Activated T-cell treated with anti-CD3 and anti-CD28 coated beads, Interleukin-2, amount 50 U/mL, for 1 hour (primary cell): ENCODE data around the gene CYP19A1.
"Not testable (repeated sequence)": the region's sequence is repeated elsewhere in the genome, so short reads cannot be mapped to it uniquely, and the experiment has no call there.

Source experiments
- DNase-seq: peaks from one replicate; pipeline ENCODE4 v3.0.0-alpha.2; 2020

Gene CYP19A1

DNA sequence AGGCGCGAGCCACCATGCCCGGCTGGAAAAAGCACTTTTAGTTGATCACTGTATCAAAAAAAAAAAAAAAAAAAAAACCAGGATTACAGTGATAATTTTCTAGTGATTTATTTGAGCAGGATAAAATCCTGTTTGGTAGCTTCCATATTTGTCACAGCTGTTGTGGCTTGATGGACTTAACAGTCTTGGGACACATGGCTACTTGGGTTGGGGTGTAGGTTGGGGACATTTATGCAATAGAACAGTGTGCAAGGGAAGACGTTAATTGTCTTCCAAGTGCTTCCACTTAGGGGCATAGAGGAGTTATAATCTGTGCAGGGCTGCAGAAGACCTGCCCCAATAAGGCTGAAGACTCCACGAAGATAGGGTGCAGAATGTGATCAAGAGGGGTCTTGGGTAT, 136.8 kb downstream of the CYP19A1 start:
- DNase-seq = no peak

DNA sequence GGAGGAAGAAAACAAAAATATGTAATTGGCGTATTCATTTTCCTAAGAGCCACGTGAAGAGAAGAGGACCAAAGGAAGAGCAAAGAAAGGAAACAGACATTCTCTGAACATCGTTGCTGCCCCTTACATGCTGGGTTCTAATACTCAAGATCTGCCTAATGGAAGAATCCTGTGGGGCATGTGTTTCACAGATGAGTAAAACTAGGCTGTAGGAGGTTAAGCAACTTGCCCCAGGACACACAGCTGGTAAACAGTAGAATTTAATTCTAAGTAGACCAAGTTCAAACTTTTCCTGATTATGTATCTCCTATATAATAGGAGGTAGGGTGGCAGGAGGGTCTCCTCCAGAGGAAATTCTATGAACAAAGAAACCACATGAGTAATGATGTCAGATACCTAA, 137.6 kb downstream of the CYP19A1 start:
- no peak for DNase-seq

DNA sequence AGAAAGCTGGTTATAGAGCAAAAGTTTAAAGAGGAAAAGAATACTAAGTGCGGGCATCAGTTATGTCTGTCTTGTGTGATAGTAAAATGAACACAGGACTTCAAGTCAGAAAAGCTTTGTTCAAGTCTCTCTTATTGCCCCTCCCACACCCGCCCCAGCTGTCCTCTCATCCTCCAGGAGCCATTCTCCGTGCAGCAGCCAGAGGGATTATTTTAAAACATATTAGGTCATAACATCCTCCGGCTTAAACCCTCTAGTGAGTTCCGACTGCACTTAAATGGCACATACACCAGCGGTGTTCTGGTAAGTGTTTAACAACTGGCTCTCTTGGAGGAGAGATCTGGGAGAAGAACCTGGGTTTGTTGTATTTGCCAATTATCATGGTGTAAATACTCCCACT, 138.9 kb downstream of the CYP19A1 start:
- no peak for DNase-seq

GRCh38 chr15:51198701-51199232, 139.6 kb downstream of the CYP19A1 start:
- no peak for DNase-seq

GRCh38 chr15:51195459-51195858, 142.9 kb downstream of the CYP19A1 start:
- no peak for DNase-seq

GRCh38 chr15:51193979-51194378, 144.4 kb downstream of the CYP19A1 start:
- no peak for DNase-seq

GRCh38 chr15:51193526-51193925, 144.9 kb downstream of the CYP19A1 start:
- DNase-seq = no peak

GRCh38 chr15:51192521-51193280, 145.7 kb downstream of the CYP19A1 start:
- peak; percentile 67 for DNase-seq

GRCh38 chr15:51191766-51192165, 146.6 kb downstream of the CYP19A1 start:
- no peak for DNase-seq

GRCh38 chr15:51191072-51191670, 147.2 kb downstream of the CYP19A1 start:
- DNase-seq = no peak

- no peak for DNase-seq
Measured at GRCh38 chr15:51190424-51191068, 147.8 kb downstream of the CYP19A1 start.

- DNase-seq = no peak
Measured at GRCh38 chr15:51189669-51190385, 148.6 kb downstream of the CYP19A1 start.

DNA sequence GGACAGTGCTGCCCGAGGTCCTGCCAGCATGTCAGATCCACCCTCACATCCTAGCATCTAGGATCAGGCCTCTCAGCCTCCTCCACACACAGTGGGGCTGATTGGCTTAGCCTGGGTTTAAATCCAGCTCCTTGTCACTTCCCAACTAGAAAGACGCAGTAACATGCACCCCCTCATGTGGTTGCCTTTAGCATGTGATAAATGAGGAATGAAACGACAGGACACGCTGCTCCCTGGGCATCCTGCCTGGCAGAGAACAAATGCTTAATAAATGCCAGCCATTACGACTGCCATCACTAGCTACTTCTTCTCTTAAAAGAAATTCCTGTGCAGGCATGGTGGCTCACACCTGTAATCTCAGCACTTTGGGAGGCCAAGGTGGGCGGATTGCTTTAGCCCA, 149.6 kb downstream of the CYP19A1 start:
- DNase-seq = not testable (repeated sequence)

DNA sequence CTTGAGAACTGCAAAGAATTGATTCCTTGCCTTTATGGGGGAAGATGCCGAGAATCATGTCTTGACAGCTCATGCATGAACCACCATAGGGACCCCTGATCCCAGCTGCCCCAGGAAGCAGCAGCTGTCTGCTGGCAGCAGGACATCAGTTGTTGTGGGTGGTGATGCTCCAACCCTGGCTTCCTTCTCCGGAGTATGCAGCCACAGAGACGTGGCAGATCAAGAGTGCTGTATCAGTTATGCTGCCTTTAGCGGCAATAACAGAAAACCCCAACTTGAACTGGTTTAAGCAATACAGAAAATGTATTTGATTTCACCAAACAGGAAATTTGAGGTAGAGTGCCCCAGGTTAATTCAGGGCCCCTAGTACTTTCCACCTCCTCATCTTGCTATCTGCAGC, 151.5 kb downstream of the CYP19A1 start:
- no peak for DNase-seq

DNA sequence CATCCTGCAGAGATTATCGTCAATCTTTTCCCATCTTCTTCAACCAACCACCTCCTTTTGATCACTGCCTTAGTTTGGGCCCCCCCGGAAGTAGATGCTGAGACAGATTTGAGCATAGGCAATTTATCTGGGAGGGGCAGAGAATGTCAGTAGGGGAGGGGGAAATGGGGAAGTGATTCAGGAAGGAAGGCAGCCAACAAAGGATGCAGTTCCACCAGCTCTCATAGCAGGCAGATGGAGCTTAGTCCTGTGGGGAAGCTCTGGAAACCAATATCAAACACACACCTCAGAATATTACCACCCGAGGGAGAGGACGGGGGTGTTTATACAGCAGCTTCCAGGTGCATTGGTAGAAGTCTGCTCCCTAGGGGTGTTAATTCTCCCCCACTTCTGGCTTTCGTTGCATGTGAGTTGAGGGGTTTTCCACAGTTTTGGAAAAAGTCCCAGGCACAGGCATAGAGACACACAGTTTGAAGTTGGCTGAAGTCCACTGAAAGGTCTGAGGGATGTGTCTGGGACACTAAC, 152.2 kb downstream of the CYP19A1 start:
- no peak for DNase-seq

DNA sequence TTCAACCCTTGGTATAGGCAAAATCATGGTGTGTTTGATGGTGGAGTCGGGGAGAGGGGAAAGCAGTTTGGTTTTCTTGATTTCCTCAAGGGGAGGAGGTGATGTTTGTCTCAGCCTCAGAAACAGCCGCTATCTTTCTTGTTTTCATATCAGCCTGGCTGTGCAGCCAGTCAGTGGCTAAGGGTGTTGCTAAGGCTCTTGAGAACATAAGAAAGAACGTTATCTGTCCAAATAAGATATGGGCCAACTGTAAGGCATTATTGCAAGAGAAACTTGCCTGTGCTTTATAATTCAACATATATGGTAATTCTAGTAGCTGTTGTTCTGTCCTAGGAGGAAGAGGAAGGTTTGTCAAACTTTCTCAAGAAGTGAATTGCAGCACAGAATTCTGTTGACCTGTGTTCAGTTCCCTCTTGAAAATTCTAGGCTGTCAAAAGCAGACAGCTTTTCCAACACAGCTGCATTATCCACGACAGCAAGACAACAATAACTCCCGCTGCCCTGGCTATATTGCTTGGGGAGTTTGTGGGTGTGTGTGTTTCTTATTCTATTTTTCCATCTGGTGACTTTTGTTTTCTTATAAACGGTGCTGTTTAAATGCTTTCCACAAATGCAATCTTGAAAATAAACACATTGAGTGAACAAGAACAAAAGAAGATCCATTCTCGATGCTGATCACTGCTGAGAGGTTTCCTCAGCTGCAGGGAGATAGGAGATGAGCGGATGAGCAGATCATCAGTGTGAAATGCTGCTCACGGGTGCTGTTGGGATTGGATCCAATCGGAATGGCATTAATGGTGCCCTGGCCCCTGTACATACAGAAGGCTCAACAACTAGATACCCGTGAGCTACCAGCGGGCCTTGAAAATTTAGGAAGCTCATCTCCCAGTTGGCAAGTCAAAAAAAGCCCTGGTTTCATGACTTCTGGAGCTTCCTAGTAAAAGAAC, 152.9 kb downstream of the CYP19A1 start:
- no peak for DNase-seq

- DNase-seq = no peak
Measured at GRCh38 chr15:51184627-51185026, 153.8 kb downstream of the CYP19A1 start.

- no peak for DNase-seq
Measured at GRCh38 chr15:51183076-51183475, 155.3 kb downstream of the CYP19A1 start.

DNA sequence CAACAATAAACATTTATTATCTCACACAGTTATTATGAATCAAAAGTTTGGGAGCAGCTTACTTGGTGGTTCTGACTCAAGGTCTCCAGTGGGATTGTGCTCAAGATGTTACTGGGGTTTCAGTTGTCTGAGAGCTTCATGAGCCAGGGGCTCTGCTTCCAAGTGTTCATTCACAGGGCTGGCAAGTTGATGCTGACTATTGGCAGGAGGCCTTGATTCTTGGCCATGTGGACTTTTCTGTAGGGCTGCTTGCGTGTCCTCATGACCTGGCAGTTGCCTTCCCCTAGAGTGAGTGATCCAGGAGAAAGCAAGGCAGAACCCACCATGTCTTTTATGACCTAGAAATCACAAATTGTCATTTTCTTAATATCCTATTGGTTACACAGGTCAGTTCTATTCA, 156.5 kb downstream of the CYP19A1 start:
- DNase-seq = no peak

DNA sequence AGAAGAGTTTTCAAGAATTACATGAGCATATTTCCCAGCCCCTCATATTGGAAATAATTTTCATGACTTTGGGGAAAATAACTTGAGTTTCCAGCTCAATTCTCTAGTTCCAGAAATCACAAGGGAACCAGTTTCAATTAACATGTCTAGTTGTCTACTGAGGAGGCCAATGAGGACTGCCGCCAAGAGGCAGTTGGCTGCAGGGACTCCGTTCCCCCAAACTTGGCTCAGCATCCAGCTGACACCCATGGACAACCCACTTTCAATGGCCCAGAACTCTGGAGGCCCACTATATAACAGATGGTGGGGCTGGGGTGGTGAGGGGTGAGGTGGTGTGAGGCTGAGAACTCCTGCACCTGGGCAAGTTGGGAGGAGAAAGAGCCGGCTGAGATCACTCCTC, 157.2 kb downstream of the CYP19A1 start:
- DNase-seq = no peak

DNA sequence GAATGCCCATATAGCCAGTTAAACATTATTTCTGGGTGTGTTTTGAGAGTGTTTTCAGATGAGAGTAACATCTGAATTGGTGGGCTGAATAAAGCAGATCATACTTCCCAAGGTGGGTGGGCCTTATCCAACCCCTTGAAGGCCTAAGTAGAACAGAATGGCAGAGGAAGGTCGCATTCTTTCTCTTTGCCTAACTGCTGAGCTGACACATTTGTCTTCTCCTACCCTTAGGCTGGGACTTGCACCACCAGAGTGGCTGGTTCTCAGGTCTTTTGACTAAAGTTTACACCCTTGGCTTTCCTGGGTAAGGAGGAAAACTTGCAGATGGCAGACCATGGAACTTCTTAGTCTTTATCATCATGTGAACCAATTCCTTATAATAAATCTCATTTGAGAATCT, 157.9 kb downstream of the CYP19A1 start:
- no peak for DNase-seq

- no peak for DNase-seq
Measured at GRCh38 chr15:51180011-51180410, 158.4 kb downstream of the CYP19A1 start.
